IMR-90 (cell line): ENCODE measurements around the gene SLC46A2. TPM values are rescaled to one million over a fixed set of nuclear protein-coding genes. Genes with fewer than 3 reads are reported as not detected.

Source experiments
- ATAC-seq: fragments of 200-7000 bp; cut with Tn5 transposase; 2 replicates; pipeline ENCODE4 v1.9.1; 2020; ENCODE audit warnings: low read depth, mild to moderate bottlenecking, moderate library complexity
- BruUV-seq: library from RNA; stranded (reverse); fragments of 400-500 nt; replicated peaks from 2 replicates; lab custom pipeline; 2021; lab: Mats Ljungman, UMichigan
- CTCF ChIA-PET: fragments of 300-600 bp; formaldehyde crosslinking; extraction: SDS; loops from one replicate; lab custom pipeline; 2021; ENCODE audit warnings: antibody characterized with exemption; lab: Yijun Ruan, JAX
- POLR2A ChIA-PET: fragments of 300-600 bp; sonication (Branson Sonifier 250); formaldehyde crosslinking; loops from one replicate; lab custom pipeline; 2022; ENCODE audit warnings: antibody characterized with exemption; ENCODE audit not compliant: unreplicated experiment; lab: Charles Lee
- DNase-seq: peaks from one replicate; pipeline ENCODE4 v3.0.0; 2013
- H2AFZ ChIP-seq: replicated peaks from 2 replicates; pipeline ENCODE3; 2013; ENCODE audit warnings: low read length, mild to moderate bottlenecking; ENCODE audit not compliant: poor library complexity
- H2AK5ac ChIP-seq: 2 replicates; pipeline ENCODE4 v1.6.1; 2013; ENCODE audit warnings: low read depth, low read length, inconsistent platforms
- H2AK9ac ChIP-seq: replicated peaks from 2 replicates; pipeline ENCODE3; 2013; ENCODE audit warnings: mild to moderate bottlenecking, low read depth, low read length, moderate library complexity; ENCODE audit not compliant: poor library complexity
- H2BK120ac ChIP-seq: 2 replicates; pipeline ENCODE4 v1.6.1; 2013; ENCODE audit warnings: low read depth, low read length, inconsistent platforms
- H2BK15ac ChIP-seq: 3 replicates; pipeline ENCODE4 v1.6.1; 2013; ENCODE audit warnings: low read depth, low read length, inconsistent platforms
- H2BK20ac ChIP-seq: 2 replicates; pipeline ENCODE4 v1.6.1; 2013; ENCODE audit warnings: low read depth, mild to moderate bottlenecking, inconsistent platforms, low read length, moderate library complexity
- H2BK5ac ChIP-seq: 2 replicates; pipeline ENCODE4 v1.6.1; 2013; ENCODE audit warnings: mild to moderate bottlenecking, low read depth, low read length, inconsistent platforms; ENCODE audit not compliant: poor library complexity, severe bottlenecking
- H3K14ac ChIP-seq: replicated peaks from 2 replicates; pipeline ENCODE4 v1.6.1; 2013; ENCODE audit warnings: low read depth, low read length, inconsistent platforms
- H3K18ac ChIP-seq: 2 replicates; pipeline ENCODE4 v1.6.1; 2013; ENCODE audit warnings: low read depth, low read length, control low read depth
- H3K23ac ChIP-seq: 2 replicates; pipeline ENCODE4 v1.6.1; 2013; ENCODE audit warnings: low read depth, low read length, inconsistent platforms
- H3K27ac ChIP-seq: 2 replicates; pipeline ENCODE4 v1.5.1; 2013; ENCODE audit warnings: mild to moderate bottlenecking, control low read depth, low read length; ENCODE audit not compliant: insufficient read depth
- H3K27me3 ChIP-seq: 2 replicates; pipeline ENCODE4 v1.6.1; 2013; ENCODE audit warnings: low read length; ENCODE audit not compliant: control insufficient read depth, insufficient read depth
- H3K36me3 ChIP-seq: 2 replicates; pipeline ENCODE4 v1.6.1; 2013; ENCODE audit warnings: low read length, mixed read lengths; ENCODE audit not compliant: control insufficient read depth, insufficient read depth
- H3K4ac ChIP-seq: 2 replicates; pipeline ENCODE4 v1.6.1; 2013; ENCODE audit warnings: low read depth, low read length, inconsistent platforms
- H3K4me1 ChIP-seq: 2 replicates; pipeline ENCODE4 v1.6.1; 2013; ENCODE audit warnings: low read length, mixed read lengths; ENCODE audit not compliant: control insufficient read depth, insufficient read depth
- H3K4me2 ChIP-seq: 2 replicates; pipeline ENCODE4 v1.6.1; 2013; ENCODE audit warnings: low read depth, mild to moderate bottlenecking, control low read depth, low read length, moderate library complexity
- H3K4me3 ChIP-seq: 2 replicates; pipeline ENCODE4 v1.5.1; 2013; ENCODE audit warnings: low read depth, mild to moderate bottlenecking, control low read depth, low read length, moderate library complexity; ENCODE audit not compliant: insufficient read depth
- H3K56ac ChIP-seq: 2 replicates; pipeline ENCODE4 v1.6.1; 2013; ENCODE audit warnings: low read length, inconsistent platforms; ENCODE audit not compliant: insufficient read depth; ENCODE audit errors: extremely low read depth
- H3K79me1 ChIP-seq, 2 experiments: 2 replicates each; pipeline ENCODE4 v1.6.1; 2013; ENCODE audit warnings: low read length in 2 of 2, inconsistent platforms in 1 of 2, low read depth in 1 of 2
- H3K9ac ChIP-seq: 2 replicates; pipeline ENCODE4 v1.6.1; 2013; ENCODE audit warnings: low read depth, low read length, control low read depth
- H3K9me1 ChIP-seq: 2 replicates; pipeline ENCODE4 v1.6.1; 2013; ENCODE audit warnings: low read length, inconsistent platforms; ENCODE audit not compliant: insufficient read depth
- H3K9me3 ChIP-seq: 2 replicates; pipeline ENCODE4 v1.6.1; 2013; ENCODE audit warnings: low read length; ENCODE audit not compliant: control insufficient read depth, insufficient read depth
- H4K20me1 ChIP-seq: 2 replicates; pipeline ENCODE4 v1.6.1; 2013; ENCODE audit warnings: low read length, inconsistent platforms; ENCODE audit not compliant: insufficient read depth
- H4K5ac ChIP-seq: 2 replicates; pipeline ENCODE4 v1.6.1; 2013; ENCODE audit warnings: mild to moderate bottlenecking, low read depth, low read length, control low read depth
- H4K8ac ChIP-seq, 2 experiments: 2 replicates each; pipeline ENCODE4 v1.6.1; 2013; ENCODE audit warnings: low read depth in 2 of 2, low read length in 2 of 2, control low read depth in 1 of 2, inconsistent platforms in 1 of 2
- H4K91ac ChIP-seq: 2 replicates; pipeline ENCODE4 v1.6.1; 2013; ENCODE audit warnings: low read depth, low read length, inconsistent platforms; ENCODE audit not compliant: insufficient read depth
- RAD21 ChIP-seq: IDR thresholded peaks from 2 replicates; pipeline ENCODE4 v1.6.1; 2012; ENCODE audit warnings: low read length, improper control_type of control experiment
- WGBS, 2 experiments: methylation state at CpG; one replicate each; pipeline versions ENCODE4 v1.1.5 to v1.1.7; 2013; ENCODE audit warnings: missing lambda C conversion rate in 2 of 2; ENCODE audit not compliant: insufficient read length in 1 of 2; ENCODE audit errors: extremely low coverage in 2 of 2; 5-methylcytosine and 5-hydroxymethylcytosine counted together
- dilution Hi-C: fragments of 300-500 bp; cut with HindIII; formaldehyde crosslinking; loops from one replicate; pipeline ENCODE4 v1.14.3; 2018; ENCODE audit warnings: low sequenced_read_pairs; ENCODE audit not compliant: unreplicated experiment
- in situ Hi-C: fragments of 300-500 bp; cut with MboI; formaldehyde crosslinking; loops from 3 replicates; pipeline ENCODE4 v1.14.3; 2019; ENCODE audit warnings: low sequenced_read_pairs, inconsistent platforms, mixed read lengths
- intact Hi-C: fragments of 100-400 bp; cut with micrococcal nuclease; formaldehyde crosslinking; loops from 2 replicates; pipeline ENCODE4 v1.10.0; 2022
- polyA plus RNA-seq, 3 experiments: library from polyadenylated mRNA; depleted of rRNA; stranded (reverse); fragments of >200 nt; gene quantifications; 2 replicates each; pipeline ENCODE4 v1.2.3, GENCODE V29; 2012; ENCODE audit warnings: low replicate concordance in 1 of 3
- total RNA-seq: library from RNA; depleted of rRNA; stranded (reverse); fragments of >200 nt; gene quantifications from 2 replicates; pipeline ENCODE4 v1.2.3, GENCODE V29; 2012

SLC46A2 gene
- total and polyA plus RNA-seq, 2 of the 4 experiments (the other 2 are of a cell fraction) = not detected

- H2AK9ac ChIP-seq = no peak overlapping the region
- no peak for DNase-seq
- ChIA-PET CTCF (interaction anchor here (0.5 kb wide), 1 partner anchor 160 kb away, joined by 6 read pairs; no protein-coding TSS in a partner anchor), POLR2A (no interaction called here)
- H3K9ac ChIP-seq = no peak overlapping the region
- no peaks in the 10 kb centered on the region for H3K27me3 ChIP-seq
- H2BK120ac ChIP-seq = no peak overlapping the region
- H3K27ac ChIP-seq = no peak overlapping the region
- H3K9me1 ChIP-seq = peaks cover 4% of the 10 kb centered on the region; the same call in 1 of the 2 replicates
- in situ Hi-C loops (no loop called here), dilution Hi-C loops (no loop called here), intact Hi-C loops (no loop called here)
- H3K4ac ChIP-seq = no peak overlapping the region
- H3K79me1 ChIP-seq = peaks cover 0 to 10% of the 10 kb centered on the region in 2 experiments; a peak in 1 of 4 replicates
- no peak overlapping the region for H3K4me2 ChIP-seq
- H2AFZ ChIP-seq = no peak overlapping the region
- H3K36me3 ChIP-seq = peaks cover 10% of the 10 kb centered on the region
- H4K91ac ChIP-seq = no peak overlapping the region
- no peak for TF ChIP-seq RAD21
- no peak overlapping the region for H2AK5ac ChIP-seq
- no peaks in the 10 kb centered on the region for H3K9me3 ChIP-seq
- no peak overlapping the region for H4K8ac ChIP-seq
- H3K4me3 ChIP-seq = no peak overlapping the region
- no peak overlapping the region for H3K14ac ChIP-seq
- no peak for ATAC-seq
- peaks cover 3% of the 10 kb centered on the region; the same call in 1 of the 2 replicates for H4K20me1 ChIP-seq
- H3K18ac ChIP-seq = no peak overlapping the region
- H4K5ac ChIP-seq = no peak overlapping the region
- H3K4me1 ChIP-seq = peaks cover 4% of the 10 kb centered on the region
- no peak overlapping the region; the same call in 1 of the 2 replicates for H3K23ac ChIP-seq
- H3K56ac ChIP-seq = no peak overlapping the region
- WGBS, 2 experiments = 80% methylated on average over 12 of the region's 14 CpGs; no CpG with 5 or more reads in 1 of the 2 experiments
- no peak overlapping the region for H2BK15ac ChIP-seq
- H2BK20ac ChIP-seq = no peak overlapping the region
- no peak overlapping the region for H2BK5ac ChIP-seq
- BruUV-seq = no TSS peak
Observed at GRCh38 chr9:112856843-112857242, 33.8 kb downstream of the SLC46A2 start.
